ENCODE measurements around the gene CCDC192.

The CCDC192 gene

DNA sequence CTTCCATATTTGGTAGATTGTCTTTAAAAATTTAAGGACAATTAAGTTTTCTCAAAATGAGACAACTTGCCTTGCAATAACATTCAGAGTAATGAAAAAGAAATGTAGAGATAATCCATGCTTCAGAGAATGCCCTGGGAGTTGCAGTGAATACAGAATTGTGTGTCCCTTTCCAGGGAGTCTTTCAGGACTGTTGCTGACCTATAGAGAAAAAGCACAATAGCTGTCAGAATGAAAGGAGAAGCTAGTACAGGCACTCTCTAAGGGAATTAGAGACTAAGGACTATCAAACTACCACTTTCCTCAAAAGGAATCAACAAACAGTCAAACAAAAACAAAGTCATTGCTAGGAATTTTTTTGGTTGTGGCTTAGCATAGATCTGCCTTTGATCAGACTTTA lies 93.0 kb downstream of the CCDC192 start:
- Histone ChIP-seq H3K4me2 (ENCODE audit: low read length, poor library complexity, severe bottlenecking) (no peak overlapping the region), H2AK5ac (ENCODE audit: low read length, severe bottlenecking) (no peak overlapping the region), H3K4ac (ENCODE audit: low read depth in 1 of 2, low read length in 2 of 2) (no peak overlapping the region), H2BK12ac (ENCODE audit: low read length in 2 of 2) (no peak overlapping the region), H3K36me3 (ENCODE audit: control insufficient read depth in 1 of 2, insufficient read depth in 2 of 2, low read depth in 1 of 2, low read length in 2 of 2) (no peaks in the 10 kb centered on the region), H2AFZ (ENCODE audit: low read depth, low read length) (no peak overlapping the region), H3K9ac (ENCODE audit: low read length) (no peak overlapping the region), H3K4me3 (ENCODE audit: insufficient read depth in 1 of 2, low read depth in 1 of 2, low read length in 2 of 2) (no peak overlapping the region), H3K9me3 (ENCODE audit: control insufficient read depth, low read length) (peaks cover 19% of the 10 kb centered on the region), H3K79me1 (replicated peaks; ENCODE audit: low read length, poor library complexity, severe bottlenecking) (no peaks in the 10 kb centered on the region), H4K91ac (ENCODE audit: low read length) (no peak overlapping the region), H2BK15ac (ENCODE audit: low read depth, poor library complexity, severe bottlenecking) (no peak overlapping the region), H3K4me1 (ENCODE audit: control insufficient read depth, insufficient read depth, low read depth, low read length) (no peaks in the 10 kb centered on the region), H3K18ac (ENCODE audit: low read depth in 1 of 2, low read length in 2 of 2) (no peak overlapping the region), H4K8ac (ENCODE audit: low read length) (no peak overlapping the region), H3K14ac (ENCODE audit: low read length in 2 of 2) (no peak overlapping the region), H3K27me3 (ENCODE audit: control insufficient read depth in 1 of 2, insufficient read depth in 1 of 2, low read length in 2 of 2) (no peaks in the 10 kb centered on the region), H3K23ac (ENCODE audit: low read length in 2 of 2) (no peak overlapping the region), H2BK5ac (ENCODE audit: low read depth, low read length, poor library complexity, severe bottlenecking) (no peak overlapping the region), H3K27ac (ENCODE audit: low read length, poor library complexity, severe bottlenecking) (no peak overlapping the region), H2BK120ac (ENCODE audit: low read depth, low read length) (no peak overlapping the region)
- DNase-seq, result no peak

DNA sequence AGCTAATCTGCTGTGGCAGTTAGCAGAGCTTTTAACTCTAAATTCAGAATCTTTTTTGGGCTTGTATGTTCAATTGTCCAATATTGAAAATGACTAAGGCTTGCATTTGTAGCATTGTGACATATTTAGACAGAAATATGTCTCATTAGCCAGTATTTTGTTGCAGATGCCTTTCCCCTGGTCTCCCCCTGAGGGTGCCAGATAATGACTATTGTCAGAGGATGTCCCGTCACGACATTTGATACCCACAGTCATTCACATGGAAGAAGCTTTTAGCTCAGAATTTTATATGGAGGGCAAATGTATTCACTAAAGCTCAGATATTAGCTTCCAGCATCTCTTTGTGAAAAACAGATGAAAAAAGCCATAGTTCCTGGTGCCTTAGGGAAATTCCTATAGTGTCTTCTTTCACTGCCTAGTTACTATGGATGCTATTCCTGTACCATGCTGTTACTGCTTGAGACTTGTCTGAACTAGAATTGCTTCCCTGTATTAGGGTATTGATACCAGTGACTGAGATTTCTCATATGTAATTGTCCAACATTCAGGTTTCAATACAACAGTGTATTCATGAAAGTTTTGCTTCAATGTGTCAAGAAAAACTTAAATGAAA lies 96.2 kb downstream of the CCDC192 start:
- Histone ChIP-seq H3K4me3 (ENCODE audit: insufficient read depth in 1 of 2, low read depth in 1 of 2, low read length in 2 of 2) (no peak overlapping the region), H3K4me2 (ENCODE audit: low read length, poor library complexity, severe bottlenecking) (no peak overlapping the region), H4K8ac (ENCODE audit: low read length) (no peak overlapping the region), H3K27me3 (ENCODE audit: control insufficient read depth in 1 of 2, insufficient read depth in 1 of 2, low read length in 2 of 2) (no peaks in the 10 kb centered on the region), H3K9ac (ENCODE audit: low read length) (no peak overlapping the region), H3K18ac (ENCODE audit: low read depth in 1 of 2, low read length in 2 of 2) (no peak overlapping the region), H4K91ac (ENCODE audit: low read length) (no peak overlapping the region), H2BK120ac (ENCODE audit: low read depth, low read length) (no peak overlapping the region), H2AFZ (ENCODE audit: low read depth, low read length) (no peak overlapping the region), H2BK5ac (ENCODE audit: low read depth, low read length, poor library complexity, severe bottlenecking) (no peak overlapping the region), H3K14ac (ENCODE audit: low read length in 2 of 2) (no peak overlapping the region), H3K9me3 (ENCODE audit: control insufficient read depth, low read length) (no peaks in the 10 kb centered on the region), H2BK12ac (ENCODE audit: low read length in 2 of 2) (no peak overlapping the region), H3K4ac (ENCODE audit: low read depth in 1 of 2, low read length in 2 of 2) (no peak overlapping the region), H3K36me3 (ENCODE audit: control insufficient read depth in 1 of 2, insufficient read depth in 2 of 2, low read depth in 1 of 2, low read length in 2 of 2) (no peaks in the 10 kb centered on the region), H3K23ac (ENCODE audit: low read length in 2 of 2) (no peak overlapping the region), H3K27ac (ENCODE audit: low read length, poor library complexity, severe bottlenecking) (no peak overlapping the region), H3K4me1 (ENCODE audit: control insufficient read depth, insufficient read depth, low read depth, low read length) (peaks cover 2% of the 10 kb centered on the region), H3K79me1 (replicated peaks; ENCODE audit: low read length, poor library complexity, severe bottlenecking) (no peaks in the 10 kb centered on the region), H2AK5ac (ENCODE audit: low read length, severe bottlenecking) (no peak overlapping the region), H2BK15ac (ENCODE audit: low read depth, poor library complexity, severe bottlenecking) (no peak overlapping the region)
- no peak for DNase-seq
- 80% methylated on average over 2 of the region's 2 CpGs for WGBS

- WGBS, result 3% methylated on average over 2 of the region's 2 CpGs
- Histone ChIP-seq H3K14ac (ENCODE audit: low read length in 2 of 2) (peak overlapping the region in 1 of 2 experiments; percentile 90), H3K79me1 (replicated peaks; ENCODE audit: low read length, poor library complexity, severe bottlenecking) (no peaks in the 10 kb centered on the region), H2BK5ac (ENCODE audit: low read depth, low read length, poor library complexity, severe bottlenecking) (no peak overlapping the region), H3K4me3 (ENCODE audit: insufficient read depth in 1 of 2, low read depth in 1 of 2, low read length in 2 of 2) (no peak overlapping the region), H3K9me3 (ENCODE audit: control insufficient read depth, low read length) (no peaks in the 10 kb centered on the region), H4K8ac (ENCODE audit: low read length) (peak overlapping the region; percentile 87), H3K4me1 (ENCODE audit: control insufficient read depth, insufficient read depth, low read depth, low read length) (peaks cover 2% of the 10 kb centered on the region), H3K23ac (ENCODE audit: low read length in 2 of 2) (no peak overlapping the region), H2BK120ac (ENCODE audit: low read depth, low read length) (no peak overlapping the region), H3K4ac (ENCODE audit: low read depth in 1 of 2, low read length in 2 of 2) (peak overlapping the region; percentile 35 to 73), H3K18ac (ENCODE audit: low read depth in 1 of 2, low read length in 2 of 2) (peak overlapping the region; percentile 85 to 99), H2BK12ac (ENCODE audit: low read length in 2 of 2) (peak overlapping the region in 1 of 2 experiments; percentile 95), H3K9ac (ENCODE audit: low read length) (no peak overlapping the region), H2BK15ac (ENCODE audit: low read depth, poor library complexity, severe bottlenecking) (no peak overlapping the region), H3K4me2 (ENCODE audit: low read length, poor library complexity, severe bottlenecking) (no peak overlapping the region), H4K91ac (ENCODE audit: low read length) (peak overlapping the region; percentile 64), H2AFZ (ENCODE audit: low read depth, low read length) (no peak overlapping the region), H2AK5ac (ENCODE audit: low read length, severe bottlenecking) (no peak overlapping the region), H3K36me3 (ENCODE audit: control insufficient read depth in 1 of 2, insufficient read depth in 2 of 2, low read depth in 1 of 2, low read length in 2 of 2) (no peaks in the 10 kb centered on the region), H3K27ac (ENCODE audit: low read length, poor library complexity, severe bottlenecking) (no peak overlapping the region), H3K27me3 (ENCODE audit: control insufficient read depth in 1 of 2, insufficient read depth in 1 of 2, low read length in 2 of 2) (no peaks in the 10 kb centered on the region)
- peak; percentile 83 for DNase-seq
Observed at GRCh38 chr5:127801751-127802476, 98.7 kb downstream of the CCDC192 start.

- Histone ChIP-seq H3K18ac (ENCODE audit: low read depth in 1 of 2, low read length in 2 of 2) (peak overlapping the region; percentile 85 to 99), H3K4me2 (ENCODE audit: low read length, poor library complexity, severe bottlenecking) (no peak overlapping the region), H4K8ac (ENCODE audit: low read length) (peak overlapping the region; percentile 87), H3K36me3 (ENCODE audit: control insufficient read depth in 1 of 2, insufficient read depth in 2 of 2, low read depth in 1 of 2, low read length in 2 of 2) (no peaks in the 10 kb centered on the region), H3K14ac (ENCODE audit: low read length in 2 of 2) (peak overlapping the region in 1 of 2 experiments; percentile 90), H2AK5ac (ENCODE audit: low read length, severe bottlenecking) (no peak overlapping the region), H3K4me3 (ENCODE audit: insufficient read depth in 1 of 2, low read depth in 1 of 2, low read length in 2 of 2) (no peak overlapping the region), H4K91ac (ENCODE audit: low read length) (peak overlapping the region; percentile 64), H3K23ac (ENCODE audit: low read length in 2 of 2) (no peak overlapping the region), H3K4me1 (ENCODE audit: control insufficient read depth, insufficient read depth, low read depth, low read length) (peaks cover 2% of the 10 kb centered on the region), H3K9me3 (ENCODE audit: control insufficient read depth, low read length) (no peaks in the 10 kb centered on the region), H2BK5ac (ENCODE audit: low read depth, low read length, poor library complexity, severe bottlenecking) (no peak overlapping the region), H2AFZ (ENCODE audit: low read depth, low read length) (no peak overlapping the region), H3K9ac (ENCODE audit: low read length) (no peak overlapping the region), H3K27me3 (ENCODE audit: control insufficient read depth in 1 of 2, insufficient read depth in 1 of 2, low read length in 2 of 2) (no peaks in the 10 kb centered on the region), H3K79me1 (replicated peaks; ENCODE audit: low read length, poor library complexity, severe bottlenecking) (no peaks in the 10 kb centered on the region), H2BK12ac (ENCODE audit: low read length in 2 of 2) (peak overlapping the region in 1 of 2 experiments; percentile 95), H2BK120ac (ENCODE audit: low read depth, low read length) (no peak overlapping the region), H2BK15ac (ENCODE audit: low read depth, poor library complexity, severe bottlenecking) (no peak overlapping the region), H3K27ac (ENCODE audit: low read length, poor library complexity, severe bottlenecking) (no peak overlapping the region), H3K4ac (ENCODE audit: low read depth in 1 of 2, low read length in 2 of 2) (peak overlapping the region; percentile 35 to 73)
- peak; percentile 66 for DNase-seq
- WGBS, result 0% methylated on average over 3 of the region's 3 CpGs
Observed at GRCh38 chr5:127802477-127802865, 99.3 kb downstream of the CCDC192 start.

Data from mesenchymal stem cell (in vitro differentiated cells and primary cell).